GM23248 (cell line): ENCODE data around the gene TSPAN7. TPM values are rescaled to one million over a fixed set of nuclear protein-coding genes. Genes with fewer than 3 reads are reported as not detected.

Source experiments
- DNase-seq: peaks from one replicate; pipeline ENCODE4 v3.0.0-alpha.2; 2015
- H2AFZ ChIP-seq: fragments of 200-600 bp; sonication (generic); 2 replicates; pipeline ENCODE4 v1.6.1; 2016; ENCODE audit warnings: antibody characterized with exemption
- H3F3A ChIP-seq: fragments of 200-600 bp; sonication (generic); 2 replicates; pipeline ENCODE4 v1.6.1; 2016; ENCODE audit warnings: mild to moderate bottlenecking, antibody characterized with exemption, mixed run types; ENCODE audit not compliant: insufficient read depth
- H3K27ac ChIP-seq: fragments of 200-600 bp; sonication (generic); 2 replicates; pipeline ENCODE4 v1.5.1; 2016; ENCODE audit warnings: mild to moderate bottlenecking
- H3K27me3 ChIP-seq: fragments of 200-600 bp; sonication (generic); replicated peaks from 2 replicates; pipeline ENCODE4 v1.6.1; 2016; ENCODE audit warnings: mild to moderate bottlenecking; ENCODE audit not compliant: insufficient read depth
- H3K36me3 ChIP-seq: fragments of 200-600 bp; sonication (generic); 2 replicates; pipeline ENCODE4 v1.6.1; 2016; ENCODE audit warnings: low read depth, mild to moderate bottlenecking
- H3K4me1 ChIP-seq: fragments of 200-600 bp; sonication (generic); 2 replicates; pipeline ENCODE4 v1.6.1; 2016; ENCODE audit warnings: mild to moderate bottlenecking; ENCODE audit not compliant: insufficient read depth
- H3K4me2 ChIP-seq: fragments of 200-600 bp; sonication (generic); one replicate; pipeline ENCODE4 v1.6.1; 2016; ENCODE audit warnings: mild to moderate bottlenecking; ENCODE audit not compliant: unreplicated experiment
- H3K4me3 ChIP-seq: fragments of 200-600 bp; sonication (generic); 2 replicates; pipeline ENCODE4 v1.5.1; 2016; ENCODE audit warnings: mild to moderate bottlenecking
- H3K79me2 ChIP-seq: fragments of 200-600 bp; sonication (generic); 2 replicates; pipeline ENCODE4 v1.6.1; 2016; ENCODE audit warnings: mild to moderate bottlenecking; ENCODE audit not compliant: insufficient read depth
- H3K9ac ChIP-seq: fragments of 200-600 bp; sonication (generic); 2 replicates; pipeline ENCODE4 v1.6.1; 2016; ENCODE audit warnings: mild to moderate bottlenecking
- H3K9me2 ChIP-seq: fragments of 200-600 bp; sonication (generic); 2 replicates; pipeline ENCODE4 v1.6.1; 2016; ENCODE audit warnings: mixed run types, mild to moderate bottlenecking, moderate library complexity; ENCODE audit not compliant: insufficient read depth
- H3K9me3 ChIP-seq: fragments of 200-600 bp; sonication (generic); one replicate; pipeline ENCODE4 v1.6.1; 2017; ENCODE audit warnings: low read depth
- H4K20me1 ChIP-seq: fragments of 200-600 bp; sonication (generic); 2 replicates; pipeline ENCODE4 v1.6.0; 2016; ENCODE audit not compliant: insufficient read depth
- EZH2 ChIP-seq: fragments of 200-600 bp; sonication (generic); IDR thresholded peaks from 2 replicates; pipeline ENCODE4 v1.6.1; 2018; ENCODE audit warnings: antibody characterized with exemption, mild to moderate bottlenecking; ENCODE audit not compliant: insufficient read depth, poor library complexity, severe bottlenecking
- EZH2phosphoT487 ChIP-seq: fragments of 200-600 bp; sonication (generic); IDR thresholded peaks from 2 replicates; pipeline ENCODE4 v1.6.1; 2018; ENCODE audit warnings: antibody characterized with exemption, moderate library complexity, mild to moderate bottlenecking, low read depth; ENCODE audit not compliant: insufficient read depth
- WGBS, 2 experiments: methylation state at CpG; one replicate each; pipeline ENCODE4 v1.1.6; 2015 to 2017; ENCODE audit warnings: low lambda C conversion rate in 2 of 2, low coverage in 1 of 2; ENCODE audit errors: missing lambda C conversion rate in 2 of 2; 5-methylcytosine and 5-hydroxymethylcytosine counted together
- in situ Hi-C: fragments of 300-500 bp; cut with MboI; formaldehyde crosslinking; loops from 2 replicates; pipeline ENCODE4 v1.15.0; 2020
- polyA plus RNA-seq: library from polyadenylated mRNA; unstranded; fragments of >200 nt; fragmentation: Nextera tagmentation; extraction: Ambion mirVana; gene quantifications from 2 replicates; pipeline ENCODE4 v1.2.1, GENCODE V29; 2016
- total RNA-seq: library from RNA; depleted of rRNA; stranded (reverse); fragments of >200 nt; shearing (Covaris generic); gene quantifications from 2 replicates; pipeline ENCODE4 v1.2.3, GENCODE V29; 2014

The TSPAN7 gene
- total and polyA plus RNA-seq, 2 experiments from 2014 or later, result not detected

- H3K9me2 ChIP-seq, result no peaks in the 10 kb centered on the region
- no peaks in the 10 kb centered on the region for H3K9me3 ChIP-seq
- 58% methylated on average over 2 of the region's 2 CpGs for WGBS, 2 experiments
- no peak overlapping the region for H3K9ac ChIP-seq
- H3F3A ChIP-seq, result no peaks in the 10 kb centered on the region
- H3K27ac ChIP-seq, result no peak overlapping the region
- no peaks in the 10 kb centered on the region for H3K27me3 ChIP-seq
- no peaks in the 10 kb centered on the region for H3K79me2 ChIP-seq
- in situ Hi-C loops, result no loop called here
- H4K20me1 ChIP-seq, result no peaks in the 10 kb centered on the region
- H2AFZ ChIP-seq, result no peak overlapping the region
- TF ChIP-seq EZH2, result no peak
- TF ChIP-seq EZH2phosphoT487, result no peak
- no peak for DNase-seq
- no peaks in the 10 kb centered on the region for H3K4me1 ChIP-seq
- H3K36me3 ChIP-seq, result no peaks in the 10 kb centered on the region
- H3K4me3 ChIP-seq, result no peak overlapping the region
- H3K4me2 ChIP-seq, result no peak overlapping the region
Measured at GRCh38 chrX:38634665-38635064, 73.3 kb downstream of the TSPAN7 start.

- Histone ChIP-seq H3K4me3 (no peak overlapping the region), H3K27me3 (no peaks in the 10 kb centered on the region), H2AFZ (no peak overlapping the region), H3K4me2 (no peak overlapping the region), H3K4me1 (no peaks in the 10 kb centered on the region), H3K36me3 (no peaks in the 10 kb centered on the region), H3K9me2 (no peaks in the 10 kb centered on the region), H4K20me1 (no peaks in the 10 kb centered on the region), H3K9me3 (no peaks in the 10 kb centered on the region), H3K79me2 (no peaks in the 10 kb centered on the region), H3K9ac (no peak overlapping the region), H3K27ac (no peak overlapping the region), H3F3A (no peaks in the 10 kb centered on the region)
- in situ Hi-C loops, result no loop called here
- DNase-seq, result no peak
- 46 to 49% methylated on average over 8 of the region's 8 CpGs for WGBS, 2 experiments
- TF ChIP-seq EZH2phosphoT487 (no peak), EZH2 (no peak)
Measured at GRCh38 chrX:38636949-38637819, 75.8 kb downstream of the TSPAN7 start.

GRCh38 chrX:38638952-38639529, 77.7 kb downstream of the TSPAN7 start:
- Histone ChIP-seq H2AFZ (no peak overlapping the region), H3K27me3 (no peaks in the 10 kb centered on the region), H4K20me1 (no peaks in the 10 kb centered on the region), H3K9ac (no peak overlapping the region), H3K4me2 (no peak overlapping the region), H3K4me1 (no peaks in the 10 kb centered on the region), H3K9me3 (no peaks in the 10 kb centered on the region), H3K4me3 (no peak overlapping the region), H3K79me2 (no peaks in the 10 kb centered on the region), H3K9me2 (no peaks in the 10 kb centered on the region), H3K36me3 (no peaks in the 10 kb centered on the region), H3F3A (no peaks in the 10 kb centered on the region), H3K27ac (no peak overlapping the region)
- DNase-seq, result no peak
- in situ Hi-C loops, result no loop called here
- 28 to 43% methylated on average over 5 of the region's 5 CpGs for WGBS, 2 experiments
- no peak for TF ChIP-seq EZH2phosphoT487
- TF ChIP-seq EZH2, result no peak

GRCh38 chrX:38639730-38640129, 78.4 kb downstream of the TSPAN7 start:
- Histone ChIP-seq H3K4me1 (no peaks in the 10 kb centered on the region), H3K36me3 (no peaks in the 10 kb centered on the region), H3K9me3 (no peaks in the 10 kb centered on the region), H3K79me2 (no peaks in the 10 kb centered on the region), H3K4me2 (no peak overlapping the region), H3K9ac (no peak overlapping the region), H3K27me3 (no peaks in the 10 kb centered on the region), H3K4me3 (no peak overlapping the region), H2AFZ (no peak overlapping the region), H3K9me2 (no peaks in the 10 kb centered on the region), H3F3A (no peaks in the 10 kb centered on the region), H4K20me1 (no peaks in the 10 kb centered on the region), H3K27ac (no peak overlapping the region)
- no peak for DNase-seq
- TF ChIP-seq EZH2phosphoT487 (no peak), EZH2 (no peak)
- in situ Hi-C loops, result no loop called here
